NCI-H2196 (cell line): ENCODE measurements around the gene CNMD.

Experiments used
- DNase-seq: peaks from one replicate; lab custom pipeline; 2025; ENCODE audit not compliant: unreplicated experiment; lab: John Stamatoyannopoulos, UW

CNMD gene

GRCh38 chr13:52739468-52740071, at the start of gene CNMD:
TSS of gene CNMD (minus strand) at chr13:52739820. CDS start at chr13:52739701, 119 bp downstream.
- no peak for DNase-seq

GRCh38 chr13:52788011-52788410, 48.4 kb upstream of the CNMD start:
- DNase-seq = no peak

DNA sequence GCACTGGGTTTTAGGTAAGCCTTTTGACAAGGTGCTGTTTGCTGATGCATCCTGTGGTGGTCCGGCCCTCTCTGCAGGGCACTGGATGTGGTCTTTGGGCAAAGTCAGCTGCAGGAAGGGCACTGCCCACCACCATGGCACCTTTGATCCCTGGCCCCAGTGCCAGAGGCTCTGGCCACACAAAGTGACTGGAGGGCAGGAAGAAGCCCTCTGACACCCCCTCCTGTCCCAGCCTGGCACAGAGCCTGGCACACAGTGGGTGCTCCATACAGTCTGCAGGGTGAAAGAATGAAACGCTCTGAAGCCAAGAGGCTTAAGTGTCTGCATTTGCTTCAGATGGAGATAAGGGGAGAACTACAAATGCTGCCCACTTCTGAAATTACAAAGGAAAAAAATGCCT, 47.6 kb upstream of the CNMD start:
- DNase-seq = no peak

- no peak for DNase-seq
Measured at GRCh38 chr13:52786766-52787165, 47.1 kb upstream of the CNMD start.

GRCh38 chr13:52785739-52786138, 46.1 kb upstream of the CNMD start:
- no peak for DNase-seq

- DNase-seq = no peak
Measured at GRCh38 chr13:52784591-52785340, 45.1 kb upstream of the CNMD start.

DNA sequence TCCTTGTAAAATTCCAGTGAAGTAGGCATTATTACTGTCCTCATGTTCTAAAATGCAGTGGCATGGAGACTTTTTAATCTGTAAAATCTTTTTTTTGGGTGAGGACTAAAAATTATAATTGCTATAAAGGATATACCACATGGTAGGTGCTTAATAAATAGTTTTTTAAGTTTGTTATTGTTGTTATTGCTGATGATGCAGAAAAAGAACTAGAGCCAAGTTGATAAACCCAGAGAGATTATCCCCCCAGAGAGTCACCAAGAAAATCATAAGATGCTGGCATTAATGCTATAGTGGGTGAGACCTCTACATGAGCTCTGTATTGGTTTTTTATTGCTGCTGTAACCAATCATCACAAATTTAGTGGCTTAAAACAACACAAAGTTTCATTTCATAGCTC, 44.3 kb upstream of the CNMD start:
- DNase-seq = no peak

- no peak for DNase-seq
Measured at GRCh38 chr13:52782471-52783448, 43.1 kb upstream of the CNMD start.

GRCh38 chr13:52780611-52781010, 41.0 kb upstream of the CNMD start:
- DNase-seq = no peak

DNA sequence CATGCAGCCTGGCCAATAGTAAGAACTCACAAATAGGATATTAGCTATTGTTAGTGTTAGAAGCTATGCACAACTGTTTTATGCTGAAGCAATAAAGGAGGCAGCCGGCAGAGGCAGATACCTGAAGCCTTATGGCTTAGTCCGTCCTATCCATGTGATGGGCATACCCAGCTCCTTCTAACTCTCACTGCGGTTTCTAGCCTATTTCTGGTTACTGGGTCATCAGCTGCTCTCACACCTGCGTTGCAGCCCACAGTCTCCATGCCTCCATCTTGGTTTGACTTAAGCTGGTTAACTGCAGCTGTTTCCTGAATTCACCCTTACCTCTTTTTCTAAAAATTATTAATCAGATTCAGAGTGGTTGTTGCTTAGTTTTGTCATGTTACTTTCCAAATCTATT, 40.5 kb upstream of the CNMD start:
- no peak for DNase-seq

GRCh38 chr13:52779103-52779502, 39.5 kb upstream of the CNMD start:
- no peak for DNase-seq

DNA sequence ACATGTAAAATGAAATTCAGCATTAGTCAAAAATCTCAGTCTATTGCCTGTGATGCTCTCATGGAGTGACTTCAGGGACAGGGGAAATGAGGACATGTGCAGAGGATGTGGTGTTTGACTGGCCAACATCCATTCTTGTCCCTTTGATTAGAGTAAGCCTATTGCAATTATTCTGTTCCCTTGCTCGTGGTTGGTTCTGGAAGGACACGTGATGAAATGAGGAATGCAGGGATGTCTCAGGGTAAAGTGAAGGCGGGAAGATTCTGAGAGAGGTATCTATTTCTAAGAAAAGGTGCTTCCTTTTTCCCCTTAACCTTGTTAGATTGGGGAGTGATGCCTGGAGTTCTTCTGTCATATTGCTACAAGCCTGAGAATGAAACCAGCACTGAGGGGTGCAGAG, 37.1 kb upstream of the CNMD start:
- no peak for DNase-seq

DNA sequence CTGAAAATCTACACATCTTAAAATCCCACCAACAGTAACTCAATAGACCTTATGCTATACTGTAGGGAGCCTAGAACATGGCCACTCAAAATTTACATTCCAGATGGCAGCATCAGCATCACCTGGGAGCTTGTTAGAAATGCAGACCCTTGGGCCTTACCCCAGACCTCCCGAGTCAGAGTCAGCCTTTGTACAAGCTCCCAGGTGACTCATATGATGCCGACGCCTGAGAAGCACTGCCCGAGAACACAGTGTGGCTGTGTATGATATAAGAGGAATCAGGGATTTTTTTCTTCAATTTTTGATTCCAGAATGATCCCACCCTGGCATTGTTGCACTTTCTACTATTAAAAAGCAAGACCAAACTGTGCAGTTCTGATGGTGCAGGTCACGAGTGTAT, 35.9 kb upstream of the CNMD start:
- DNase-seq = no peak

DNA sequence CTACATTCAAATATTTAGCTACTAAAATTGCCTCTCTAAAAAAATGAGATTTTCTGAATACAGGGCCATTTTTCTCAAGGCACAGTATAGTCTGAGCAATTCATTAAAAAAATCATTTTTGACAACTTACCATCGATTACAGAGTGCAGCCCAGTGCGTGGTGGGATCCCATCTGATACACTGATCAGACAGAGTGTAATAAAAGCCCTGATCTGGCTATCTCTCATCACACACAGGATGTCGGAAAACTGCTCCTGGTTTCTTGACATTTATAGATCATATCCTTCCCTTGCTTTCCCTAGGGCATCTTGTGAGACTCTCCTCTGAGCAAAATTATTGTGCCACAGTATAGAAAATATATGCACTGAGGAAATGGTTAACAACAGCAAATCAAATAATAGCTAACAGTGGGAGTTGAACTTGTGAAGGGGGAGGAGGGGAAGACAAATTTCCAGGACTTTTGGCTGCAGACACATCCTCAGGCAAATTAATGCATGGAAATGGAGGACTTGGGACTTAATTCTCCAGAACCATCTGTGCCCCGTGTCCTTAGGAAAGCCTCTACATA, 28.4 kb upstream of the CNMD start:
- DNase-seq = no peak

DNA sequence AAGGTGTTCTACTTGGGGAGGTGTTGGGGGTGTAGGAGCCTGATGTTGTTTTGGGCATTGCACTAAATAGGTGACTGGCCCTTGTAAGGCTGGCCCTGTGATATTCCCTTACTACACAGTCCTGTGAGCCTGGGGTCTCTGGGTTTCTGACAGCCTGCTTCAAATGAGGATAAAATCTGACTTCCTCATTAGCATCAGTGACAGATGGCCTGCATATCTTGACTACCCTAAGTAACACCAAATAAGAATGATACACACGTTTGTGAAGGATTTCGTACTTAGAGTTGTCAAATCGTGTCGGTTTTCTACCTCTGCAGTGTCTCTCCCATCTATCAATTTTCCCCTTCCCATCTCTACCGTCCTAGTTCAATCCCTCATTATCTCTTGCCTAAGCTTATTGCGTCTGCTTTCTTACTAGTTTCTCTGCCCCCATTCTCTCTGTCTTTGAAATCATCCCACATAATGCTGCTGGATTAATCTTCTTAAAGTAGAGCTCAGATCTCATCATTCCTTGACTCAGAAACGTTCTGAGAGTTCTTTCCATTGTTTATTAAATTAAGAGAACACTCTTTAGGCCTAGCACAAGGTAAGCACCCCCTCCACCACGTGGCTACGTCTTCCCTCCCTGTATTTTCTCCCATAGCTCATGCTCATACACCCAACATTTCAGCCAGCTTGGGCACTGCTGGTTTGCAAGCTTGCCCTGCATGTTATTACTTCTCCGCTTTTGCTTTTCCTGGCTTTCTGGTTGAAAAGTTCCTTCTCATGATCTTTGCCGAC, 26.2 kb upstream of the CNMD start:
- DNase-seq = no peak

- DNase-seq = no peak
Measured at GRCh38 chr13:52760077-52760476, 20.5 kb upstream of the CNMD start.

DNA sequence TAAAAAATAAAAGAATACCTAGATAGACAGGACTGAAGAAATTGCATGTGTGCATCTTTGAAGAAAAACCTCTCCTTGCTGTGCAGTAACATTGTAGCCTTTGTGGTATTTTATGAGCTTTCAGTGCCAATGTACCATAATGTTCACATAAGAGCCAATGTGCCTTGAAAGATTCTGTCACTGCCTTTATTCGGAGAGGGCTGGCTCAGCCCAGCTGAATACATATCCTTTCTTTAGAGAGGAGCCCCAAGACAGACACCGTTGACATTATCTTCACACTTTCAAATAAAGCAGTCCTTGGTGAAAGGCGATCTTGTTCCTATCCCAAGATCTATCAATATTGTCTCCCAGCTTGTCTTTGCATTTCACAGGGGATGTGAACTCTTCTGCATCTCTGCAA, 18.5 kb upstream of the CNMD start:
- no peak for DNase-seq

DNA sequence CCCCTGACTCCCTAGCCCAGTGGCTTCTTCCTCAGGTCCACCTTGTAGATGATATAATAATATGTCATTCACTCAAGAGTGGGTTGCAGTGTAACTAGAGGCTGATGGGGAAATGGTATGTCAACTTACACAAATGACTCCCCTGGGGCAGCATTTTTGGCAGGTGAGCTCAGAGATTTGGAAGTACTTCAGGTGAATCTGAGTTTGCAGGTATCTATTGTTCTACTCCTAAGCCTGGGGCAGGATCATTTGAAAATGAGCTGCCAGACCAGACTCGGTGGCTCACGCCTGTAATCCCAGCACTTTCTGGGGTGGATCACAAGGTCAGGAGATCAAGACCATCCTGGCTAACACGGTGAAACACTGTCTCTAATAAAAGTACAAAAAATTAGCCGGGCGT, 11.6 kb upstream of the CNMD start:
- DNase-seq = no peak

- no peak for DNase-seq
Measured at GRCh38 chr13:52750713-52751112, 11.1 kb upstream of the CNMD start.

DNA sequence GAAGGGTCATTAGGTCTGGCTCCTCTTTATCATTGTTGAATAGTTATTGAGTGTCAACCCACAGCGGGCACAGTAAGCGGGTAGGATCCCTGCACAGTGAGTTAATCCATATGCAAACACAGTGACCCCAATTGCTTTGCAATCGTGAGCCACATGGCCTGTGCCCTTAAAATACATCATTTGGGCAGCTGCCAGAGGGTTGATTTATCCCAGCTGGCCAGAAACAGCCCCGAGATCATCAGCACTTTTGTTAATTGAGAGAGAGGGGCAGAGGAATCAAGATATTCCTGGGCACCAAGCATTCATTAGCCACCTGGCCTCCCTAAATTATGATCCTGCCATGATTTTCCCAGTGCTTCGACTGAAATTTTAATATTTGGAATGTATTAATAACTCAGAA, 9.8 kb upstream of the CNMD start:
- no peak for DNase-seq

- no peak for DNase-seq
Measured at GRCh38 chr13:52746141-52746540, 6.5 kb upstream of the CNMD start.
